Esophagus mucosa (tissue), 1 donor: ENCODE data around the gene FHIP1B. TPM values are rescaled to one million over a fixed set of nuclear protein-coding genes. Genes with fewer than 3 reads are reported as not detected.

ENCODE experiments used
- ATAC-seq: fragments of 200-7000 bp; cut with Tn5 transposase; one replicate; pipeline ENCODE4 v1.9.1; 2020
- total RNA-seq: library from RNA; stranded (reverse); gene quantifications from one replicate; pipeline ENCODE4 v1.2.4, GENCODE V29; 2023
- donor health status: DM: yes; HTN: yes; CAD: no.

The FHIP1B gene
- total RNA-seq, 1 donor from 2014 or later = 13.2 TPM

DNA sequence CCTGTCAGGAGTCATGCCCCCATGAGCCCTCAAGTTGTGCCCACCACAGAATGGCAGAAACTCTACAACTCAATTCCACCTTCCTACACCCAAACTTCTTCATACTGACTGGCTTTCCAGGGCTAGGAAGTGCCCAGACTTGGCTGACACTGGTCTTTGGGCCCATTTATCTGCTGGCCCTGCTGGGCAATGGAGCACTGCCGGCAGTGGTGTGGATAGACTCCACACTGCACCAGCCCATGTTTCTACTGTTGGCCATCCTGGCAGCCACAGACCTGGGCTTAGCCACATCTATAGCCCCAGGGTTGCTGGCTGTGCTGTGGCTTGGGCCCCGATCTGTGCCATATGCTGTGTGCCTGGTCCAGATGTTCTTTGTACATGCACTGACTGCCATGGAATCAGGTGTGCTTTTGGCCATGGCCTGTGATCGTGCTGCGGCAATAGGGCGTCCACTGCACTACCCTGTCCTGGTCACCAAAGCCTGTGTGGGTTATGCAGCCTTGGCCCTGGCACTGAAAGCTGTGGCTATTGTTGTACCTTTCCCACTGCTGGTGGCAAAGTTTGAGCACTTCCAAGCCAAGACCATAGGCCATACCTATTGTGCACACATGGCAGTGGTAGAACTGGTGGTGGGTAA, 35.1 kb downstream of the FHIP1B start, which contains the start of gene OR52W1:
Gene OR52W1, plus strand, starts transcription at position 51 of the 637 bp plus-strand sequence. Its CDS starts 0 bp downstream, at position 51.
- ATAC-seq = peak; percentile 30

DNA sequence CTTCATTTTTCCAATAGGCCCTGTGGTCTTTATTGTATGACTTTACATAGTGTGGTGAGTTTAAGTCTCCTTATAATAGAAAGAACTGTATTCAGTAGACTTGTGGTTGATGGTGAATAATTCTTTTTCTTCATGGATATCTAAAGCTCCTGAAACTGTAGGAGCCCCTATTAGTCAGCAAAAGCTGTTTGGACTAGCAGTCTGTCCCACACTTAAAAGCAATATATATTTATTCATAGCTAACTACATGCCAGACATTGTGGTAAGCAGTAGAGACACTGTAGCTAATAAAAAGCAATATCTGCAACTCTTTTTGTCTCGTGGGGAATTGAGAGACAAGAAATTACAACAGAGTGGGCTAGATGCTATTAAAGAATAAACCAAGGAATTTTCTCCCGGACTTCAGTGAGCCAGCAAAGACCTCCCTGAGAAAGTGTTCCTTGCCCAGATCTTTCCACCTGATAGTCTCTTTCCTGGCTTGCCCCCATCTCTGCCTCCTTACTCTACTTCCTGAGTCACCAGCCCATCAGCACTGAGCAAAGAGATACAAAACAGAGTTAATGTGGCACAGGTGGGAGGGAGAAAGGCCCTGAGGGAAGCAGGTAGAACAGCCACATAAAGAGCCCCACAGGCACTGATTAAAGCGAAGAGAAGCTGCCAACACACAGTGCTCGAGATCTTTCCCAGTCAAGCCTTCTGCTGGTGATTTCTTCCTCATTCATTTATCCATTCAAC, 36.8 kb downstream of the FHIP1B start:
- ATAC-seq = no peak

DNA sequence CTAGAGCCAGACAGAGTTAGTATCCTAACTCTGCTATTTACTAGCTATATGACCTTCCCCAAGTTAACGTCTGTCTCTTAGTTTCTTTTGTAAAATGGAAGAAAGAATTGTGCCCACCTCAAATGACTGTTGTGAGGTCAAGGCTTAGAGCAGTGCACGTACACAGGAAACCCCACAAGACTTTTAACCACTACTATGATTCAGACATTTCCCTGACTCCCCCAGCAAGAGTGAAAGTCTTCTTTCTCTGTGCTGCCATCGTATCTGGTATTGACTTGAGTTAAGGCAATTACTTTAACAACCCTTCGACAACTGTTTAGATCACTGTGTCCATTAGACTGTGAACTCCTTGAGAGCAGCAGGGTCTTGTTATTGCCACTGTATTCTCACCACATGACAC, 38.0 kb downstream of the FHIP1B start:
- no peak for ATAC-seq

DNA sequence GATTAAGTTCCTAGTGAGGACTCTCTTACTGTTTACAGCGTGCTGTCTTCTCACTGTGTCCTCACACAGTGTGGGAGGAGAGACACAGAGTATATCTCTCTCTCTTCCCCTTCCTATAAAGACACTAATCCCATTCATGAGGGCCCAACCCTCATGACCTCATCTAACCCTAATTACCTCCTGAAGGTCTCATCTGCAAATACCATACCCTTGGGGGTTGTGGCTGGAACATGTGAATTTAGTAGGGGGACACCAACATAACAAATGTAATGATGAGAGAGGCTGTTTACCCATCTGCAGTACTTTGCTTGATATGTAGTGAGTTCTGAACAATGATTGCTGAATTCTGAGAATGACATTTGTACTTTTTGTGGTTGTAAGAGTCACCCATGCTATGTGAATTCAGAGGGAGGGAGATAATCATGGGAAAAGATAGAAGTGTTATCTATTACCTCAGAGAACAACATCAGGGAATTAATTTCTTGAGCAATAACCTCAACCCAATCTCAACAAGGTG, 40.3 kb downstream of the FHIP1B start:
- ATAC-seq = no peak

DNA sequence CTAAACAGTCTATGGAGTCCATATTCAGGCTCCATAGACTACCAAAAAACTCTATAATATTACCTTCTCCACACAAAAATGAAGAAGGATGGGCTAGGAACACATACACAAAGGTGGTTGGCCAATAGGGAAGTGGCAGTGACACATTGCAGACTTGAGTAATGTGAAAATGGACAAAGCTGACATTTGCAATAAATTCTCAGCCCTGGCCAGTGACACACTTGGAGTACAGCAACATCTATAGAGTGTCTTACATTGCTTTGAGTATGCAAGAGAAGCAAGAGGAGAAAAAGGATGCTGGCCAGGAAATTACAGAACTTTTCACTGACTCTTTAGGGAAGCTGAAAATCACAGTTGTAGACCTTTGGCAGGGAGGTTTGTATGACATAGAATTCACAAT, 42.7 kb downstream of the FHIP1B start:
- no peak for ATAC-seq

DNA sequence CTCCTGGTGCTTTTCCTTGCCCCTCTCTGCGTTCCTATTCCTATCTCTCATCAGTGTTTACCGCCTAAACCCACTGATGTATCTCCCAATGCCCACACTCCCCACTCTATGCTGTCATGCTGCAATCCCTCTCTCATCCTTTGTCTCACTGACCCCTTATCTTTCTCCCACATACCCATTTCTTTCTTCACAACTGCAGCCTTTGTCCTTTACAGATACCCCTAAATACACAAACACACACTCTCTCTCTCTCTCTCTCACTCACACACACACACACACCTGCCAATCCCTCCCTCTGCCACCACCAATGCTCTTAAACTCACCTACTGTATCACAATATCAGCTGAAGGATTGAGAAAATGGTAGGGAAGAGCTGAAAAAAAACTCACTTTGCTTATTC, 59.0 kb downstream of the FHIP1B start:
- ATAC-seq = no peak

DNA sequence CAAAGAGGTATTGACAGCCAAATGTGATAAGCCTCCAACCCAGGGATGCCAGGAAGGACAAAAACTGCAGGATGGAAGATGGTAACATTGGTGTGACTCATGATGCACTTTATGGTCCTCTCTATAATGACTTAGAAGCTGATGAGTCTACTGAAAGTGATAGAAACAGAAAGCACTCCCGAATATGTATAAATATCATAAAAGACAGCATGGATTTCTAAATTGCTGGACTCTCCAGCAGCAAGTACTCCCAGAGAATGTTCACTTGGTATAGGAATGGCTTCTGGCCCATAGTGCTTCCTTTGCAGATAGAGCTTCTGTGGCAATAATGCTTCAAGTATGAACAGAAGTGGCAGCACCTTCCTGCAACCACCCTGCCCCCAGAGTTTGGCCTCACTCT, 64.2 kb downstream of the FHIP1B start, which contains the start of gene OR52B2:
Gene OR52B2, minus strand, starts transcription at position 101 of the 400 bp plus-strand sequence. Its CDS starts 0 bp downstream, at position 101.
- no peak for ATAC-seq

Other genes with a start within 250 kb of the FHIP1B start
- gene OR52L1, start 247.7 kb downstream of the FHIP1B start, total RNA-seq = not detected
- gene OR56A4, start 227.7 kb downstream of the FHIP1B start, total RNA-seq = not detected
- not detected for gene OR56A1, start 203.9 kb downstream of the FHIP1B start, total RNA-seq
- not detected for gene OR56B4, start 127.0 kb downstream of the FHIP1B start, total RNA-seq
- not detected for gene OR52B2, start 64.3 kb downstream of the FHIP1B start, total RNA-seq
- gene OR52W1, start 35.4 kb downstream of the FHIP1B start, total RNA-seq = not detected
- gene C11orf42, start 29.1 kb downstream of the FHIP1B start, total RNA-seq = not detected
- gene CNGA4, start 4.5 kb upstream of the FHIP1B start, total RNA-seq = 0.08 TPM
- not detected for gene CCKBR, start 25.2 kb upstream of the FHIP1B start, total RNA-seq
- gene CAVIN3, start 85.9 kb upstream of the FHIP1B start, total RNA-seq = 11.8 TPM
- 10.3 TPM for gene SMPD1, start 155.8 kb upstream of the FHIP1B start, total RNA-seq
- 2.6 TPM for gene APBB1, start 184.5 kb upstream of the FHIP1B start, total RNA-seq
- 0.64 TPM for gene HPX, start 206.4 kb upstream of the FHIP1B start, total RNA-seq
- gene TRIM3, start 239.3 kb upstream of the FHIP1B start, total RNA-seq = 2.7 TPM
- 36.3 TPM for gene ARFIP2, start 246.7 kb upstream of the FHIP1B start, total RNA-seq
- 24.8 TPM for gene TIMM10B, start 246.9 kb upstream of the FHIP1B start, total RNA-seq